HG03139 (cell line): ENCODE data around the gene DNAJC3.
"Not testable (repeated sequence)": the region's sequence is repeated elsewhere in the genome, so short reads cannot be mapped to it uniquely, and the experiment has no call there.

Source experiments
- ATAC-seq: cut with Tn5 transposase; IDR thresholded peaks from one replicate; pipeline ENCODE4 v1.9.1; 2021; ENCODE audit not compliant: unreplicated experiment

DNAJC3 gene

GRCh38 chr13:95763601-95764000 lies 86.7 kb downstream of the DNAJC3 start:
- no peak for ATAC-seq

- no peak for ATAC-seq
These were observed 95.0 kb downstream of the DNAJC3 start for GRCh38 chr13:95771905-95772304.

- ATAC-seq, result no peak
These were observed 102.6 kb downstream of the DNAJC3 start for GRCh38 chr13:95779522-95779921.

- ATAC-seq, result no peak
These were observed 104.1 kb downstream of the DNAJC3 start for GRCh38 chr13:95781016-95781415.

DNA sequence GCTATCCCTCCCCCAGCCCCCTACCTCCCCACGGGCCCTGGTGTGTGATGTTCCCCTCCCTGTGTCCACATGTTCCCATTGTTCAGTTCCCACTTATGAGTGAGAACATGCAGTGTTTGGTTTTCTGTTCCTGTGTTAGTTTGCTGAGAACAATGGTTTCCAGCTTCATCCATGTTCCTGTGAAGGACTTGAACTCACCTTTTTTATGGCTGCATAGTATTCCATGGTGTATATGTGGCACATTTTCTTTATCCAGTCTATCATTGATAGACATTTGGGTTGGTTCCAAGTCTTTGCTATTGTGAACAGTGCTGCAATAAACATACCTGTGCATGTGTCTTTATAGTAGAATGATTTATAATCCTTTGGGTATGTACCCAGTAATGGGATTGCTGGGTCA lies 105.0 kb downstream of the DNAJC3 start:
- ATAC-seq, result not testable (repeated sequence)

DNA sequence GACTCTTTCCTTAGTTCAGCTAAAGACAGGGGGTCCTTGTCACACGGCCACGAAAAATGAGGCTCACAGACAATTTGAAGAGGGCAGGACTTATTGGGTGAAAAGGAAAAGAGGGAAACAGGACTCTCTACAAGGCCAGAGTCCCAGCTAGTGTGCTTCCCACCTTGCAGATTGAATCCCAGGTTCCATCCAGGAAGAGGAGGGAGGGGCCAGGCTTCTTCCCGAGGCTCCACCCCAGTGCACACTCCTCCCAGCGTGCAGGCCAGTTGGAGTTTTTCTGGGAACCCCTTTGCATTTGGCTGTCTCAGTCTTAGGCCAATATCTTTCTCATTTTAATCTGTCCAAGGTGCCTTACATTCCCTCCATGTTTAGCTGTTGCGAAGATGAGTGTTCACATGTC lies 106.8 kb downstream of the DNAJC3 start:
- no peak for ATAC-seq

- no peak for ATAC-seq
These were observed 107.4 kb downstream of the DNAJC3 start for GRCh38 chr13:95784161-95784899.

DNA sequence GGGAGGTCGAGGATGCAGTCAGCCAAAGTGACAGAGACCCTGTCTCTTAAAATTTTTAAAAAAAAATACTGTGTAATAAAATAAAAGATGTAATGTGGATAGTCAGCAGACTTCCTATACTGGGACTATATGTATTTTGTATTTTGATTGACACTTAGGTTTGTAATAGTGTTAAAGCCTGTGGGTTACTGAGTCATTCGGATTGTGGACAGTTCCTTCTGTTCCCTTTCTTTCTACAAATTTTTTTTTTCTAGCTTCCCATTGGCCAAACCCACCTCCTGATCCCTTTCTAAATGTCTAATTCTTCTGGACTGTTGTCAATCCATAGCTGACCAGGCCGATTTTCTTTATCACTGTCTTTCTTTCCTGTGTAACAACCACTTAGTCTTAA lies 108.0 kb downstream of the DNAJC3 start:
- no peak for ATAC-seq

DNA sequence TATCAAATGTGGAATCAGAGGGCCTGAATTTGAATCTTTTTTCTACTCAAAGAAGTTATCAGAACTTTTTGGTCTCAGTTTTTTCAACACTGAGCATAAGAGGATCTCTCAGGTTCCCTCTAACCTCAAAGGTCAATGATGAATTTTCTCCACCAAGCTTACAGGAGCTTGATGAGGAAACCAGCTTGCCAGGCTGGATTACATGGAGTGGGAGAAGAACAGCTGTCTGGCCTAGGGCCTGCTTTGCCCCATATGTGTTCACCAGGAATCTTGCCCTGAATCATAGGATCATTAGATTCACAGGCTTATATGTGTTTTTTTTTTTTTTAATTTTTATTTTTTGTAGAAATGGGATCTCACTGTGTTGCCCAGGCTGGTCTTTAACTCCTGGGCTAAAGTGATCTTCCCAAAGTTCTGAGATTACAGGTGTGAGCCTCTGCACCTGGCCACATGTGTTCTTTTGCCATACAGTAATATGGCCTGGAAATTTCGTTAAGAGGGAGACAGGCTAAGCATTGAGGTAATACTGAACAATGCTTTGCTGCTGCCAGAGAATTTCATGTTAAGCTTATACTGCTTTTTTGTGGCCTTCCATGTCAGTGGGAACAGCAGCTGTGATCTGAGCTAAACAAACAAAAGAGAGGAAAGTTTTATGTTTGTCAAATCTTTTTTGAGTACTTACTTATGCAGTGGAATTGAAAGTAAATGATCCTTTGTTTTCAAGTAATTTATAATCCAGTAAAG lies 110.6 kb downstream of the DNAJC3 start:
- no peak for ATAC-seq

DNA sequence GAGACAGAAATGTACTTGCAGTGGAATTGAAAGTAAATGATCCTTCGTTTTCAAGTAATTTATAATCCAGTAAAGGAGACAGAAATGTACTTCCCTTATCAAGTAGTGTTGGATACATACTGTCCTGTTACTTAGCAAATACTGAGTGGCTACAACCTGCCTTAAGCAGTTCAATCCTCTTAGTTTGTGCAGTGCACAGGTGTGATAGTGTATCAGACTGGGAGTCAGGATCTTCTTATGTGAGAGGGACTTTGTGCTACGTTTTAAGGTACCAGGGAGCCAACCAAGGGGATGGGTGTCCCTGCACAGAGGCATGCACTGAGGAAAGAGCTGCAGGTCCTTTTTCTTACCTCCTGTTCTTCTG lies 111.1 kb downstream of the DNAJC3 start:
- no peak for ATAC-seq

GRCh38 chr13:95789315-95789714 lies 112.4 kb downstream of the DNAJC3 start:
- not testable (repeated sequence) for ATAC-seq

- no peak for ATAC-seq
These were observed 114.3 kb downstream of the DNAJC3 start for GRCh38 chr13:95791084-95791722.

DNA sequence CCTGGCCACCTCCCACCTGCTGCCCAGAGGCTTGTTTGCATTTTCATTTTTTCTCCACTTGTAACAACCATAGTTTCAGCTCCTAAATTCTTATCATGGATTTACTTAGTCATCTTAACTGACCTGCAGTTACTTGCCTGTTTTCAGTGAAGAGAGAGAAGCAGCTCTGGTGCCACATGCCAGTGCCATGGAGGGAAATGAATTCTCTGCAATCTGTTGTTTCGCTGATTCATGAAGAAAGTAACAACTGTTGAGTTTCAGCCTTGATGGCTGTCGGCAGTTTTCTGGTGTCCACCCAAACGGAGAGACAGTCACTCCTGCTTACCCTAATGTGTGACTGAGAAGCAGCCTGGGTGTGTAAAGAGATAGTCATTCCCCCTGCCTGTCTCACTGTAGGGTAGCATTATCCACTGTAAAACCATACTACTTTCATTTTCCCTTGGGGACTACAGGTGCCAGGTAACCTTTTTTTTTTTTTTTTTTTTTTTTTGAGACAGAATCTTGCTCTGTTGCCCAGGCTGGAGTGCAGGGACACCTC lies 116.1 kb downstream of the DNAJC3 start:
- no peak for ATAC-seq

DNA sequence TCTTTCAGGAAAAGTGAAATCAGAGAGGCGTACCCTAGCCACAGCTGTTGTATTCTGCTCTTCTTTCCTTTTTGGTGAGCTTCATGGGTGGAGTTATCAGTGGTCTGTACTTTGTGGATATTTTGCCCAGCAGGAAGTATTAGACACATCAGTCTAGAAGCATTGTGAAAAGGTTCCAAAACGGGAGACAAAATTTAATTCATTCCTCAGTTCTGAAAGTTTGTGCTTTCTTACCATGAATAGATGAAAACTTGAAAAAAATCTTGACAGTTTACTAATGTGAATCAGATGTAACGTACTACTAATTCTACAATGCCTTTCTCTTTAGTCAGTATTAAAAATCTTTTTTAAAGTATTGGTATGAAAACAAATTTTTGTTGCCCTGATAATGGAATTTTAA lies 116.8 kb downstream of the DNAJC3 start:
- ATAC-seq, result no peak

- no peak for ATAC-seq
These were observed 120.1 kb downstream of the DNAJC3 start for GRCh38 chr13:95797016-95797415.

DNA sequence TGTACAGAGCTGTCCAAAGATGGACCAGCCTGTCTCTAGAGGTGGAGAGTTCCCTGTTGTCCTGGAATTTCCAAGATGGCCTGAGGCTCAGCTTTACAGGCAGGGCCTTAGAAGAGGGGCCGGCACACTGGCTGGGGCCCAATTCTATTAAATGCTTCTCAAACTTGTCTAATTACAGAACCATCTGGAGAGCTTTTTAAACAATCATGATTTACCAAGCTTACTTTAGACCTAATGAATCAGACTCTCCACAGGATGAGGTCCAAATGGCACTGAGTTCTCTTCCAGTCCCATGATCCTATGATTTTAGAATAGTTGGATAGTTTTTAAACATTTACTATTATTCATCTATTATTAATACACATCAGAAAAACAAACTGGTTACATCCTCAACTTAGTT lies 123.5 kb downstream of the DNAJC3 start:
- no peak for ATAC-seq

DNA sequence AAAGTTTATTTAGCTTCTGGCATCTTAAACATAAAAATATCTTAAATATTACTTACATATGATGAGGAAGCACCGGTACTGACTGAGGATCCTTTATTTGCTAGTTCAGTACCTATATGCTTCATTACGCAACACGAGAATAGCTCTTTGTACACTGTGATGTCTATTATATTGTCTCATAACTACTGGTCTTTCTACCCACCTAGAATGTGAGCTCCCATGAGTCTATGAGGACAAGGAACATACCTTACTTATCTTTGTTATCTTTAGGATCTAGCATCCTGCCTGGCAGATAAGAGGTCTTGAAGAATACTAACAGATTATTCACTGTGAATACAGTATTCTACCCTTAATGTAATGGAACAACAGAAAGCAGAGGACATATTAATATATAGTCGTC lies 124.9 kb downstream of the DNAJC3 start:
- no peak for ATAC-seq

DNA sequence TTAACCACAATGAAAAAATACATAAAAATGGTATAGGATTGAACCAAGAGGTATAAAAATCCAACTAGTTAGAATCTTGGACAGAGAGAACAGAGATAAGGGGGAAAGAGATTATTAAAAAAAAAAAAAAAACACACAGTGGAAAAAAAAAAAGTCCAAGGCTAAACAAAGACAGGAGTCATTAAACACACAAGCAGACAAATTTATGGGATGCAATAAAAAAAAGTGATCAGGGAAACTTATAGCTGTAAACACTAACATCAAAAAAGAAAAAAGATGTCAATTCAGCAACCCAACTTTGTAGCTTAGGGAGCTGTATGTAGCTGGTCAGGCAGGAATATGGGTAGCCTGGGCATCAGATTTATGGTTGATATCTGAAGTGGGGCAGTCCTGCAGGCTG lies 129.0 kb downstream of the DNAJC3 start:
- no peak for ATAC-seq

- ATAC-seq, result no peak
These were observed 132.5 kb downstream of the DNAJC3 start for GRCh38 chr13:95809429-95809828.

- no peak for ATAC-seq
These were observed 136.2 kb downstream of the DNAJC3 start for GRCh38 chr13:95813139-95813538.

- no peak for ATAC-seq
These were observed 137.6 kb downstream of the DNAJC3 start for GRCh38 chr13:95814495-95814894.

DNA sequence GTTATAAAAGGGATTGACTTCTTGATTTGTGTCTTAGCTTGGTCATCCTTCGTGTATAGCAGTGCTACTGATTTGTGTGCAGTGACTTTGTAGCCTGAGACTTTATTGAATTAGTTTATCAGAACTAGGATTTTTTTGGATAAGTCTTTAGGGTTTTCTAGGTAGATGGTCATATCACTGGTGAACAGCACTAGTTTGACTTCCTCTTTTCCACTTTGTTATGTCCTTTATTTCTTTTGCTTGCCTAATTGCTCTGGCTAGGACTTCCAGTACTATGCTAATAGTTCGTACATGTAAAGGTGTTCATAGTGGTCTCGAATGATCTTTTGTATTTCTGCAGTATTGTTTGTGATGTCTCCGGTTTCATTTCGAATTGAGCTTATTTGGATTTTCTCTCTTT lies 145.4 kb downstream of the DNAJC3 start:
- ATAC-seq, result no peak
